ENCODE measurements around the gene PPIA. TPM values are rescaled to one million over a fixed set of nuclear protein-coding genes. Genes with fewer than 3 reads are reported as not detected.

The PPIA gene
- total and polyA plus RNA-seq, 3 donors from 2014 or later: 616 to 918 (median 873) TPM

GRCh38 chr7:44808914-44809393 lies 12.5 kb downstream of the PPIA start:
- Histone ChIP-seq H3K27ac (no peak overlapping the region), H3K27me3 (no peaks in the 10 kb centered on the region), H3K9me3 (no peaks in the 10 kb centered on the region), H3K36me3 (ENCODE audit: low read depth, missing control alignments) (no peaks in the 10 kb centered on the region), H3K4me1 (no peaks in the 10 kb centered on the region), H3K4me3 (no peak overlapping the region)
- DNase-seq: no peak
- intact Hi-C loops (cut with DNase I; ENCODE audit: low total_unique reads): no loop called here
- 84 to 85% methylated on average over 4 of the region's 4 CpGs for WGBS, 2 donors
- no peak for TF ChIP-seq POLR2A (IDR thresholded peaks at IDR 0.05)
- no peak for TF ChIP-seq CTCF (IDR thresholded peaks at IDR 0.05)

- H3K4me3 ChIP-seq: no peak overlapping the region
- no peak overlapping the region for H3K27ac ChIP-seq
- no peak for DNase-seq
- TF ChIP-seq POLR2A (IDR thresholded peaks at IDR 0.05) (no peak), CTCF (IDR thresholded peaks at IDR 0.05) (no peak)
- H3K36me3 ChIP-seq (ENCODE audit: low read depth, missing control alignments): no peaks in the 10 kb centered on the region
- H3K27me3 ChIP-seq: no peaks in the 10 kb centered on the region
- H3K4me1 ChIP-seq: no peaks in the 10 kb centered on the region
- intact Hi-C loops (cut with DNase I; ENCODE audit: low total_unique reads): no loop called here
- no peaks in the 10 kb centered on the region for H3K9me3 ChIP-seq
Measured at GRCh38 chr7:44811093-44811492, 14.6 kb downstream of the PPIA start.

GRCh38 chr7:44811571-44811970 lies 15.1 kb downstream of the PPIA start:
- no peak for DNase-seq
- no peak overlapping the region for H3K4me3 ChIP-seq
- TF ChIP-seq POLR2A (IDR thresholded peaks at IDR 0.05) (no peak), CTCF (IDR thresholded peaks at IDR 0.05) (no peak)
- no peak overlapping the region for H3K27ac ChIP-seq
- intact Hi-C loops (cut with DNase I; ENCODE audit: low total_unique reads): no loop called here
- no peaks in the 10 kb centered on the region for H3K27me3 ChIP-seq
- H3K4me1 ChIP-seq: no peaks in the 10 kb centered on the region
- WGBS, 2 donors: 92 to 94% methylated on average over 4 to 6 of the region's 6 CpGs
- no peaks in the 10 kb centered on the region for H3K9me3 ChIP-seq
- H3K36me3 ChIP-seq (ENCODE audit: low read depth, missing control alignments): no peaks in the 10 kb centered on the region

GRCh38 chr7:44814919-44815318 lies 18.4 kb downstream of the PPIA start:
- Histone ChIP-seq H3K27me3 (no peaks in the 10 kb centered on the region), H3K36me3 (ENCODE audit: low read depth, missing control alignments) (no peaks in the 10 kb centered on the region), H3K9me3 (no peaks in the 10 kb centered on the region), H3K4me3 (no peak overlapping the region), H3K4me1 (no peaks in the 10 kb centered on the region), H3K27ac (no peak overlapping the region)
- intact Hi-C loops (cut with DNase I; ENCODE audit: low total_unique reads): no loop called here
- no peak for TF ChIP-seq CTCF (IDR thresholded peaks at IDR 0.05)
- no peak for TF ChIP-seq POLR2A (IDR thresholded peaks at IDR 0.05)
- 94 to 95% methylated on average over 2 of the region's 2 CpGs for WGBS, 2 donors
- no peak for DNase-seq

- no peaks in the 10 kb centered on the region for H3K27me3 ChIP-seq
- no peaks in the 10 kb centered on the region for H3K36me3 ChIP-seq (ENCODE audit: low read depth, missing control alignments)
- intact Hi-C loops (cut with DNase I; ENCODE audit: low total_unique reads): no loop called here
- 78 to 81% methylated on average over 2 of the region's 2 CpGs for WGBS, 2 donors
- no peak for DNase-seq
- H3K9me3 ChIP-seq: no peaks in the 10 kb centered on the region
- H3K27ac ChIP-seq: no peak overlapping the region
- no peaks in the 10 kb centered on the region for H3K4me1 ChIP-seq
- no peak overlapping the region for H3K4me3 ChIP-seq
- no peak for TF ChIP-seq CTCF (IDR thresholded peaks at IDR 0.05)
- no peak for TF ChIP-seq POLR2A (IDR thresholded peaks at IDR 0.05)
Measured at GRCh38 chr7:44819292-44819691, 22.8 kb downstream of the PPIA start.

Data from testis (tissue), 3 donors.